Suprapubic skin (tissue), 4 donors: ENCODE data around the gene MAP3K10. TPM values are rescaled to one million over a fixed set of nuclear protein-coding genes. Genes with fewer than 3 reads are reported as not detected.

Experiments
- DNase-seq, 2 donors: peaks; one replicate each; pipeline ENCODE4 v3.0.0-alpha.2; 2019; ENCODE audit warnings: low spot score in 2 of 2
- H3K27ac ChIP-seq: fragments of 200-600 bp; sonication (generic); one replicate; pipeline ENCODE4 v1.5.1; 2019
- H3K27me3 ChIP-seq: fragments of 200-600 bp; sonication (generic); one replicate; pipeline ENCODE4 v1.5.1; 2019
- H3K36me3 ChIP-seq: fragments of 200-600 bp; sonication (generic); one replicate; pipeline ENCODE4 v1.5.1; 2019
- H3K4me1 ChIP-seq: fragments of 200-600 bp; sonication (generic); one replicate; pipeline ENCODE4 v1.5.1; 2019
- H3K4me3 ChIP-seq: fragments of 200-600 bp; sonication (generic); one replicate; pipeline ENCODE4 v1.5.1; 2019; ENCODE audit warnings: mild to moderate bottlenecking
- H3K9me3 ChIP-seq: fragments of 200-600 bp; sonication (generic); one replicate; pipeline ENCODE4 v1.5.1; 2019
- EP300 ChIP-seq: sonication (generic); formaldehyde crosslinking; IDR thresholded peaks from one replicate; pipeline ENCODE4 v1.6.1; 2017; ENCODE audit warnings: antibody characterized with exemption
- POLR2A ChIP-seq, 2 donors: fragments of 450-650 bp; IDR thresholded peaks; one replicate each; pipeline ENCODE4 v1.6.1; 2017; ENCODE audit warnings: antibody characterized with exemption in 2 of 2, mild to moderate bottlenecking in 2 of 2, moderate library complexity in 2 of 2
- POLR2AphosphoS5 ChIP-seq, 3 donors: sonication (generic); formaldehyde crosslinking; IDR thresholded peaks; one replicate each; pipeline ENCODE4 v1.6.1; 2017; ENCODE audit warnings: antibody characterized with exemption in 3 of 3
- WGBS: methylation state at CpG from one replicate; pipeline ENCODE4 v1.1.5; 2018; 5-methylcytosine and 5-hydroxymethylcytosine counted together
- total RNA-seq, 4 donors: library from RNA; depleted of rRNA; stranded (reverse); fragments of >200 nt; gene quantifications; one replicate each; pipeline ENCODE4 v1.1.0, GENCODE V29; 2016
- TF ChIP-seq, protein P1 (sequence below), 2 donors: fragments of 200-600 bp in 1 of 2; fragments of 450-650 bp in 1 of 2; sonication (generic) in 1 of 2; IDR thresholded peaks; one replicate each; pipeline ENCODE4 v1.5.1; 2016 to 2019; ENCODE audit warnings: antibody characterized with exemption in 2 of 2, mild to moderate bottlenecking in 1 of 2, moderate library complexity in 1 of 2

The MAP3K10 gene
- total RNA-seq, 4 donors from 2014 or later, result 11.0 to 20.4 (median 17.1) TPM

DNA sequence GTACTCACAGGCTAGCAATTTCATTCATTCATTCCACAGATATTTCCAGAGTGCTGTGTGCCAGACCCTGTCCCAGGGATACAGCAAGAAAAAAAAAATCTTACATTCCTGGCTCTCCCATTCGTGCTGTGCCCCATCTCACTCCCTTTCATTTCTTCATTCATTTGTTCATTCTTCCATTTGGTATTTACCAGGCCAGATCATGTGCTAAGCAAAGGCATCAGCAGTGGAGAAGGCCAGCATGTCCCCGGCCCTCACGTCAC lies 2.3 kb downstream of the MAP3K10 start:
- no peak for DNase-seq
- peaks cover 25% of the 10 kb centered on the region for H3K4me1 ChIP-seq
- no peaks in the 10 kb centered on the region for H3K27me3 ChIP-seq
- H3K9me3 ChIP-seq, result no peaks in the 10 kb centered on the region
- 86% methylated on average over 3 of the region's 3 CpGs for WGBS
- peaks cover 4% of the 10 kb centered on the region for H3K36me3 ChIP-seq
- no peak for TF ChIP-seq EP300
- TF ChIP-seq POLR2A (IDR thresholded peaks at IDR 0.05), result no peak
- no peak for TF ChIP-seq POLR2AphosphoS5 (IDR thresholded peaks at IDR 0.05)
- TF ChIP-seq, protein P1, sequence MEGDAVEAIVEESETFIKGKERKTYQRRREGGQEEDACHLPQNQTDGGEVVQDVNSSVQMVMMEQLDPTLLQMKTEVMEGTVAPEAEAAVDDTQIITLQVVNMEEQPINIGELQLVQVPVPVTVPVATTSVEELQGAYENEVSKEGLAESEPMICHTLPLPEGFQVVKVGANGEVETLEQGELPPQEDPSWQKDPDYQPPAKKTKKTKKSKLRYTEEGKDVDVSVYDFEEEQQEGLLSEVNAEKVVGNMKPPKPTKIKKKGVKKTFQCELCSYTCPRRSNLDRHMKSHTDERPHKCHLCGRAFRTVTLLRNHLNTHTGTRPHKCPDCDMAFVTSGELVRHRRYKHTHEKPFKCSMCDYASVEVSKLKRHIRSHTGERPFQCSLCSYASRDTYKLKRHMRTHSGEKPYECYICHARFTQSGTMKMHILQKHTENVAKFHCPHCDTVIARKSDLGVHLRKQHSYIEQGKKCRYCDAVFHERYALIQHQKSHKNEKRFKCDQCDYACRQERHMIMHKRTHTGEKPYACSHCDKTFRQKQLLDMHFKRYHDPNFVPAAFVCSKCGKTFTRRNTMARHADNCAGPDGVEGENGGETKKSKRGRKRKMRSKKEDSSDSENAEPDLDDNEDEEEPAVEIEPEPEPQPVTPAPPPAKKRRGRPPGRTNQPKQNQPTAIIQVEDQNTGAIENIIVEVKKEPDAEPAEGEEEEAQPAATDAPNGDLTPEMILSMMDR (IDR thresholded peaks at IDR 0.05), result no peak
- H3K27ac ChIP-seq, result no peak overlapping the region
- H3K4me3 ChIP-seq, result no peak overlapping the region

DNA sequence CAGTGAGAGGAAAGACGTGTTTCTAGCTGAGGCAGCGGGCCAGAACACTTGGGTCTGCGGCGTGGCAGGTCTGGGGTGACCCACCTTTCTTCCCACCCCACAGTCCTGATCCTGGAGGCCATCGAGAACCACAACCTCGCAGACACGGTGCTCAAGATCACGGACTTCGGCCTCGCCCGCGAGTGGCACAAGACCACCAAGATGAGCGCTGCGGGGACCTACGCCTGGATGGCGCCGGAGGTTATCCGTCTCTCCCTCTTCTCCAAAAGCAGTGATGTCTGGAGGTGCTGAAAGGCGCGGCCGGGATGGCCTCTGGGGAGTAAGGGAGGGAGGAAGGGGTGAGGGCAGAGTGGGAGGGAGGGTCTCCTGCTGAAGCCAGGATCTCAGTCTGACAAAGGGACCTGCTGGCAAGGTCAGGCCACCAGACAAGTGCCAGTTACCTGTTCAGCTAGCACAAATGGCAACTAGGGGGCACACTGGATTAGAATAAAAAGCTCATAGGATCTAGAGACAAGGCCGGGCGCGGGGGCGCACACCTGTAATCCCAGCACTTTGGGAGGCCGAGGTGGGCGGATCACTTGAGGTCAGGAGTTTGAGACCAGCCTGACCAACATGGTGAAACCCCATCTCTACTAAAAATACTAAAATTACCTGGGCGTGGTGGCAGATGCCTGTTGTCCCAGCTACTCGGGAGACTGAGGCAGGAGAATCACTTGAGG lies 7.2 kb downstream of the MAP3K10 start:
- no peaks in the 10 kb centered on the region for H3K27me3 ChIP-seq
- WGBS, result 97% methylated on average over 24 of the region's 29 CpGs
- H3K36me3 ChIP-seq, result peaks cover 18% of the 10 kb centered on the region
- H3K4me3 ChIP-seq, result no peak overlapping the region
- no peak overlapping the region for H3K27ac ChIP-seq
- peaks cover under 1% of the 10 kb centered on the region for H3K4me1 ChIP-seq
- TF ChIP-seq POLR2A (IDR thresholded peaks at IDR 0.05), result no peak
- no peak for TF ChIP-seq EP300
- no peak for TF ChIP-seq POLR2AphosphoS5 (IDR thresholded peaks at IDR 0.05)
- TF ChIP-seq, protein P1 (IDR thresholded peaks at IDR 0.05), result no peak
- H3K9me3 ChIP-seq, result no peaks in the 10 kb centered on the region
- no peak for DNase-seq

DNA sequence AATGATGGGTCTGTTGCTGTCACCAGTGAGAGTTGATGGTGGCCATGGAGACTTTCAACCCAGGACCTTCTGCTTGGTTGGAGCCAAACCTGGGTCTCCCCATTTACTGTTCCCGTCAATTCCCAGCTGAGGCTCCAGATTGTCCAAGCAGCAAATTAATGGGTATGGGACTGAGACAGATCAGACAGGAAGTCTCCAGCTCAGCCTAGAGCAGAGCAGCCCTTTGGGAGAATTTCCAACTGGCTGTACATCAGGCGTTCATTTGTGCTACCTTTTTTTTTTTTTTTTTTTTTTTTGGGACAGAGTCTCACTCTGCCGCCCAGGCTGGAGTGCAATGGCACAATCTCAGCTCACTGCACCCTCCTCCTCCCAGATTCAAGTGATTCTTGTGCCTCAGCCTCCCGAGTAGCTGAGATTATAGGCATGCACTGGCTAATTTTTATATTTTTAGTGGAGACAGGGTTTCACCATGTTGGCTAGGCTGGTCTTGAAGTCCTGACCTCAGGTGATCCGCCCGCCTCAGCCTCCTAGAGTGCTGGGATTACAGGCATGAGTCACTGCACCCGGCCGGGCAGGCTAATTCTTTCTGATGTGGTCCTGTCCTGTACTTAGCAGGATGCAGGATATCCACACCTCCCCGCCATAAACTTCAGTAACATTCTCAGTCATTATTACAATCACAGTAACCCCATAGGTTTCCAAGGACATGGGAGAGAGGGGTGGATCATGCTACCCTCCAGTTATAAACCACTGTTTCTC lies 9.3 kb downstream of the MAP3K10 start:
- TF ChIP-seq POLR2A (IDR thresholded peaks at IDR 0.05), result no peak
- no peak for TF ChIP-seq EP300
- TF ChIP-seq, protein P1 (IDR thresholded peaks at IDR 0.05), result no peak
- no peak for TF ChIP-seq POLR2AphosphoS5 (IDR thresholded peaks at IDR 0.05)
- Histone ChIP-seq H3K36me3 (peaks cover 29% of the 10 kb centered on the region), H3K4me3 (no peak overlapping the region), H3K27me3 (no peaks in the 10 kb centered on the region), H3K9me3 (no peaks in the 10 kb centered on the region), H3K4me1 (no peaks in the 10 kb centered on the region), H3K27ac (no peak overlapping the region)
- 73% methylated on average over 9 of the region's 9 CpGs for WGBS
- no peak for DNase-seq

DNA sequence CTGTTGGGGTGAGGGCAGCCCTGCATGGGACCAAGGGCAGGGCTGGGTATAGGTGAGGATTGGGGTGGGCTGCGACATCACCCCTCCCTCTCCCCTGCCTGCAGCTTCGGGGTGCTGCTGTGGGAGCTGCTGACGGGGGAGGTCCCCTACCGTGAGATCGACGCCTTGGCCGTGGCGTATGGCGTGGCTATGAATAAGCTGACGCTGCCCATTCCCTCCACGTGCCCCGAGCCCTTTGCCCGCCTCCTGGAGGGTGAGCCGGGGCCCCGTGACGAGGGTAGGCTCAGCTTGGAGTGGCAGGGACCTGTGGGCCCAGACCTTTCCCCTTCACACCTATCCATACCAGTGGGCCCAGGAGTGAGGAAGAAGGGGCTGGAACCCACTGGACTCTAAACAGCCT lies 13.2 kb downstream of the MAP3K10 start:
- WGBS, result 98% methylated on average over 16 of the region's 16 CpGs
- Histone ChIP-seq H3K4me1 (no peaks in the 10 kb centered on the region), H3K27me3 (no peaks in the 10 kb centered on the region), H3K4me3 (no peak overlapping the region), H3K36me3 (peaks cover 43% of the 10 kb centered on the region), H3K9me3 (no peaks in the 10 kb centered on the region), H3K27ac (no peak overlapping the region)
- DNase-seq, result no peak
- no peak for TF ChIP-seq EP300
- TF ChIP-seq, protein P1 (IDR thresholded peaks at IDR 0.05), result no peak
- no peak for TF ChIP-seq POLR2A (IDR thresholded peaks at IDR 0.05)
- TF ChIP-seq POLR2AphosphoS5 (IDR thresholded peaks at IDR 0.05), result no peak

DNA sequence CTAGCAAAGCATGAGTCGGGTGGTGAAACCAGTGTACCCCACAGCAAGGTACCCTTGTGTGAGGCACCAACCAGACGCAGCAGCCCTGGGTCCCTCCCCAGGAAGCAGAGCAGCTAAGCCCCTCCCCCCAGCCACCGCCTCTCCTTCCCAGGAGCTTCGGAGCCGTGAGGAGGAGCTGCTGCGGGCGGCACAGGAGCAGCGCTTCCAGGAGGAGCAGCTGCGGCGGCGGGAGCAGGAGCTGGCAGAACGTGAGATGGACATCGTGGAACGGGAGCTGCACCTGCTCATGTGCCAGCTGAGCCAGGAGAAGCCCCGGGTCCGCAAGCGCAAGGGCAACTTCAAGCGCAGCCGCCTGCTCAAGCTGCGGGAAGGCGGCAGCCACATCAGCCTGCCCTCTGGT lies 14.5 kb downstream of the MAP3K10 start:
- TF ChIP-seq POLR2AphosphoS5 (IDR thresholded peaks at IDR 0.05) (no peak), POLR2A (IDR thresholded peaks at IDR 0.05) (no peak), EP300 (no peak)
- TF ChIP-seq, protein P1 (IDR thresholded peaks at IDR 0.05), result no peak
- H3K9me3 ChIP-seq, result no peaks in the 10 kb centered on the region
- DNase-seq, result no peak
- no peak overlapping the region for H3K4me3 ChIP-seq
- H3K27me3 ChIP-seq, result no peaks in the 10 kb centered on the region
- no peak overlapping the region for H3K27ac ChIP-seq
- no peaks in the 10 kb centered on the region for H3K4me1 ChIP-seq
- H3K36me3 ChIP-seq, result peaks cover 55% of the 10 kb centered on the region
- 94% methylated on average over 20 of the region's 21 CpGs for WGBS
